ENCODE measurements around the gene PCBP1. TPM values are rescaled to one million over a fixed set of nuclear protein-coding genes. Genes with fewer than 3 reads are reported as not detected.
A peak's percentile ranks its signal among the peaks of the same experiment; 100 is the strongest.

PCBP1 gene
- total and polyA plus RNA-seq, 10 donors: 254 to 351 (median 286) TPM

DNA sequence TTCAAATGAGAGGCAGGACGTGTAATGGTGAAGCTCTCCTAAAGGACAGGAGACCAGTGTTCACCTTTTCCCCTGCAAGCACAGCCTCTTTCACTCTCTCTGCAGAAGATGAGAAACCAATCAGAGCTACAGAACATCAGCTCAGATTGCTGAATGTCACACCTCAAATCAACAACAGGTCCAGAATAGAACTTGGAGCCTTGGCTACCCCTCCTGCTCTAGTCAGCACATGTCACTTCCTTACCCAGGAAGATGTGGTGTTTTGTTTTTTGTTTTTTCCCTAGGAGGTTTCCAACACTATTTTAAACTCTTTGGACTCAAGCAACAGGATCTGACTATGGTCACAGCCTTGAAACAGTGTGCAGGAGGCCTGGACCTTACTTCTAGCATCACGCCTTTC lies 41.3 kb upstream of the PCBP1 start:
- TF ChIP-seq, protein P1, sequence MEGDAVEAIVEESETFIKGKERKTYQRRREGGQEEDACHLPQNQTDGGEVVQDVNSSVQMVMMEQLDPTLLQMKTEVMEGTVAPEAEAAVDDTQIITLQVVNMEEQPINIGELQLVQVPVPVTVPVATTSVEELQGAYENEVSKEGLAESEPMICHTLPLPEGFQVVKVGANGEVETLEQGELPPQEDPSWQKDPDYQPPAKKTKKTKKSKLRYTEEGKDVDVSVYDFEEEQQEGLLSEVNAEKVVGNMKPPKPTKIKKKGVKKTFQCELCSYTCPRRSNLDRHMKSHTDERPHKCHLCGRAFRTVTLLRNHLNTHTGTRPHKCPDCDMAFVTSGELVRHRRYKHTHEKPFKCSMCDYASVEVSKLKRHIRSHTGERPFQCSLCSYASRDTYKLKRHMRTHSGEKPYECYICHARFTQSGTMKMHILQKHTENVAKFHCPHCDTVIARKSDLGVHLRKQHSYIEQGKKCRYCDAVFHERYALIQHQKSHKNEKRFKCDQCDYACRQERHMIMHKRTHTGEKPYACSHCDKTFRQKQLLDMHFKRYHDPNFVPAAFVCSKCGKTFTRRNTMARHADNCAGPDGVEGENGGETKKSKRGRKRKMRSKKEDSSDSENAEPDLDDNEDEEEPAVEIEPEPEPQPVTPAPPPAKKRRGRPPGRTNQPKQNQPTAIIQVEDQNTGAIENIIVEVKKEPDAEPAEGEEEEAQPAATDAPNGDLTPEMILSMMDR (IDR thresholded peaks at IDR 0.05 in 8 of 11, conservative IDR thresholded peaks at IDR 0.05 in 3 of 11): no peak
- TF ChIP-seq POLR2A (IDR thresholded peaks at IDR 0.05) (no peak), POLR2AphosphoS5 (IDR thresholded peaks at IDR 0.05) (no peak)
- 68 to 88% (median 83%) methylated on average over 2 of the region's 2 CpGs for WGBS, 5 donors
- Histone ChIP-seq H3K36me3 (peaks cover 0 to 62% (median 22%) of the 10 kb centered on the region in 6 donors), H3K4me1 (peaks cover 0 to 64% (median 29%) of the 10 kb centered on the region in 6 donors), H3K9me3 (no peaks in the 10 kb centered on the region), H3K27ac (peak overlapping the region in 7 of 8 donors; percentile 71 to 93 (median 89)), H3K4me3 (peak overlapping the region in 1 of 8 donors; percentile 60), H3K27me3 (replicated peaks in 1 of 7) (no peaks in the 10 kb centered on the region)
- intact Hi-C loops (cut with DNase I; ENCODE audit: low total_unique reads): no loop called here
- DNase-seq: no peak

DNA sequence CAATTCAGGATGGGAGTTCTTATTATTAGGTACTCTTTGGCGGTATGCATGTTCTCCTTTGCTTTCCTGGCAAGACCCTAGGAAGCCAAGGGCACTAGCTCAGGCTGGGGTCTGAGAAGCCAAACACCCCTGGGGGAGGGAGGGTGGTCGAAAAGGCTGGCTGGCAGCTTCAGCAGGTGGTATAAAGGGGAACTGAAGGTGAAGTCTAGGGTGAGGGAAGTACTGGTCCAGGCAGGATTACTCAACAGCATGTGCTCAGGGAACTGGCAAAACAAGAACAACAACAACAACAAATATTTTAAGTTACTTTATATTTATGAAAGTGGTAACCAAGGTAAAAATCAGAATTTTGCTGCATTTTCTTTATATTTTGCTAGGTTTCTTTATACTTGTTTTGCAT lies 40.7 kb upstream of the PCBP1 start:
- Histone ChIP-seq H3K9me3 (no peaks in the 10 kb centered on the region), H3K4me1 (peaks cover 0 to 63% (median 29%) of the 10 kb centered on the region in 6 donors), H3K36me3 (peaks cover 0 to 68% (median 25%) of the 10 kb centered on the region in 6 donors), H3K4me3 (peak overlapping the region in 1 of 8 donors; percentile 60), H3K27ac (peak overlapping the region in 7 of 8 donors; percentile 71 to 93 (median 89)), H3K27me3 (replicated peaks in 1 of 7) (no peaks in the 10 kb centered on the region)
- DNase-seq: no peak
- TF ChIP-seq POLR2AphosphoS5 (IDR thresholded peaks at IDR 0.05) (peak in 2 of 3 donors; percentile 33 to 58), POLR2A (IDR thresholded peaks at IDR 0.05) (no peak)
- TF ChIP-seq, protein P1 (IDR thresholded peaks at IDR 0.05 in 8 of 11, conservative IDR thresholded peaks at IDR 0.05 in 3 of 11): peak in 1 of 11 experiments; percentile 18
- 20 to 62% (median 35%) methylated on average over 2 of the region's 2 CpGs for WGBS, 5 donors
- intact Hi-C loops (cut with DNase I; ENCODE audit: low total_unique reads): no loop called here

DNA sequence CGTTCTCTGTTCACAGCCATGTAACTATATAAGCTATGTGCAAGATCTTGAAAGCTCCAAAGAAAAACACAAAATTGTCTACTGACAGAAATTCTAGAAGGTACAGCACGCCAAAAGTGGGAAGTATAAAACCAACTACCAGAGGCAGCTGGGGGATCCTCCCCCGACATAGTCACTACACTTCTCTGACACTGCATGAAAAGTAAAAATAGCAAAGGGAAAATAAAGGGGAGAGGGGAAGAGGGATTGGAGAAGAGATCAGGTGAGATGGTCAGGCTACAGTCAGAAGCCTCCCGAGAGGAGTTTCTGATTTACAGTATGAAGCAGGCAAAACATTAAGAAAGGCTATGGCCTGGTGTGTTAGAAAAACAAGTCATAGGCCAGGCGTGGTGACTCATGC lies 39.8 kb upstream of the PCBP1 start:
- TF ChIP-seq, protein P1 (IDR thresholded peaks at IDR 0.05 in 8 of 11, conservative IDR thresholded peaks at IDR 0.05 in 3 of 11): no peak
- TF ChIP-seq POLR2A (IDR thresholded peaks at IDR 0.05): no peak
- TF ChIP-seq POLR2AphosphoS5 (IDR thresholded peaks at IDR 0.05): no peak
- H3K9me3 ChIP-seq: no peaks in the 10 kb centered on the region
- peak overlapping the region; percentile 23 to 93 (median 88) for H3K27ac ChIP-seq
- 67 to 77% (median 71%) methylated on average over 5 of the region's 5 CpGs for WGBS, 5 donors
- no peak for DNase-seq
- peaks cover 0 to 54% (median 28%) of the 10 kb centered on the region in 6 donors for H3K4me1 ChIP-seq
- intact Hi-C loops (cut with DNase I; ENCODE audit: low total_unique reads): no loop called here
- peak overlapping the region in 1 of 8 donors; percentile 60 for H3K4me3 ChIP-seq
- peaks cover 0 to 77% (median 29%) of the 10 kb centered on the region in 6 donors for H3K36me3 ChIP-seq
- no peaks in the 10 kb centered on the region for H3K27me3 ChIP-seq (replicated peaks in 1 of 7)

DNA sequence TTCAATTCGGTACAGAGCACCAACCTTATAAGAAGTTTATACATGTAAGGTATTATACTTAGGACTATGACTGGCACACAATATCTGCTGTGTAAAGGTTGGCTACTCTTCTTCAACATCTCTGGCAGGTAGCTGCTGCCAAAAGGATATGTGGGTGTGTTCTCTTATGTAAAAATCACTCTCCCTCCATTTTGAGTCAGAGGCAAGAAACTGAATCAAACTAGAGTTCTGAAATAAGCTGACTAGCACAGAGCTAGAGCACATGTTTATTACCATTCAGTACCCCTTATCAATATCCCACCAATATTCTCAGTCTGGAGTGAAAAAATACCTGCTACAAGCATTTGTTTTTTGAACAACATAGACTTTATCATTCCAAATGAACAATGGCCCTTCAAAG lies 38.0 kb upstream of the PCBP1 start:
- TF ChIP-seq, protein P1 (IDR thresholded peaks at IDR 0.05 in 8 of 11, conservative IDR thresholded peaks at IDR 0.05 in 3 of 11): no peak
- TF ChIP-seq POLR2AphosphoS5 (IDR thresholded peaks at IDR 0.05) (no peak), POLR2A (IDR thresholded peaks at IDR 0.05) (no peak)
- Histone ChIP-seq H3K27ac (peak overlapping the region in 4 of 8 donors; percentile 10 to 54 (median 36)), H3K9me3 (no peaks in the 10 kb centered on the region), H3K27me3 (replicated peaks in 1 of 7) (no peaks in the 10 kb centered on the region), H3K4me3 (no peak overlapping the region), H3K36me3 (peaks cover 0 to 95% (median 40%) of the 10 kb centered on the region in 6 donors), H3K4me1 (peaks cover 0 to 36% (median 21%) of the 10 kb centered on the region in 6 donors)
- intact Hi-C loops (cut with DNase I; ENCODE audit: low total_unique reads): no loop called here
- DNase-seq: no peak
- 90 to 100% (median 97%) methylated on average over 1 of the region's 1 CpG for WGBS, 5 donors
